HG03432 (cell line): ENCODE data around the gene DZIP1L.
"Not testable (repeated sequence)": the region's sequence is repeated elsewhere in the genome, so short reads cannot be mapped to it uniquely, and the experiment has no call there.

ENCODE experiments used
- ATAC-seq: cut with Tn5 transposase; IDR thresholded peaks from one replicate; pipeline ENCODE4 v1.9.1; 2021; ENCODE audit warnings: mild to moderate bottlenecking, moderate library complexity; ENCODE audit not compliant: unreplicated experiment

DZIP1L gene, protein sequence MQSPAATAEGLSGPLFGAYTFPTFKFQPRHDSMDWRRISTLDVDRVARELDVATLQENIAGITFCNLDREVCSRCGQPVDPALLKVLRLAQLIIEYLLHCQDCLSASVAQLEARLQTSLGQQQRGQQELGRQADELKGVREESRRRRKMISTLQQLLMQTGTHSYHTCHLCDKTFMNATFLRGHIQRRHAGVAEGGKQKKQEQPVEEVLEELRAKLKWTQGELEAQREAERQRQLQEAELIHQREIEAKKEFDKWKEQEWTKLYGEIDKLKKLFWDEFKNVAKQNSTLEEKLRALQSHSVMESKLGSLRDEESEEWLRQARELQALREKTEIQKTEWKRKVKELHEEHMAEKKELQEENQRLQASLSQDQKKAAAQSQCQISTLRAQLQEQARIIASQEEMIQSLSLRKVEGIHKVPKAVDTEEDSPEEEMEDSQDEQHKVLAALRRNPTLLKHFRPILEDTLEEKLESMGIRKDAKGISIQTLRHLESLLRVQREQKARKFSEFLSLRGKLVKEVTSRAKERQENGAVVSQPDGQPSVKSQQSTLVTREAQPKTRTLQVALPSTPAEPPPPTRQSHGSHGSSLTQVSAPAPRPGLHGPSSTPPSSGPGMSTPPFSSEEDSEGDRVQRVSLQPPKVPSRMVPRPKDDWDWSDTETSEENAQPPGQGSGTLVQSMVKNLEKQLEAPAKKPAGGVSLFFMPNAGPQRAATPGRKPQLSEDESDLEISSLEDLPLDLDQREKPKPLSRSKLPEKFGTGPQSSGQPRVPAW

DNA sequence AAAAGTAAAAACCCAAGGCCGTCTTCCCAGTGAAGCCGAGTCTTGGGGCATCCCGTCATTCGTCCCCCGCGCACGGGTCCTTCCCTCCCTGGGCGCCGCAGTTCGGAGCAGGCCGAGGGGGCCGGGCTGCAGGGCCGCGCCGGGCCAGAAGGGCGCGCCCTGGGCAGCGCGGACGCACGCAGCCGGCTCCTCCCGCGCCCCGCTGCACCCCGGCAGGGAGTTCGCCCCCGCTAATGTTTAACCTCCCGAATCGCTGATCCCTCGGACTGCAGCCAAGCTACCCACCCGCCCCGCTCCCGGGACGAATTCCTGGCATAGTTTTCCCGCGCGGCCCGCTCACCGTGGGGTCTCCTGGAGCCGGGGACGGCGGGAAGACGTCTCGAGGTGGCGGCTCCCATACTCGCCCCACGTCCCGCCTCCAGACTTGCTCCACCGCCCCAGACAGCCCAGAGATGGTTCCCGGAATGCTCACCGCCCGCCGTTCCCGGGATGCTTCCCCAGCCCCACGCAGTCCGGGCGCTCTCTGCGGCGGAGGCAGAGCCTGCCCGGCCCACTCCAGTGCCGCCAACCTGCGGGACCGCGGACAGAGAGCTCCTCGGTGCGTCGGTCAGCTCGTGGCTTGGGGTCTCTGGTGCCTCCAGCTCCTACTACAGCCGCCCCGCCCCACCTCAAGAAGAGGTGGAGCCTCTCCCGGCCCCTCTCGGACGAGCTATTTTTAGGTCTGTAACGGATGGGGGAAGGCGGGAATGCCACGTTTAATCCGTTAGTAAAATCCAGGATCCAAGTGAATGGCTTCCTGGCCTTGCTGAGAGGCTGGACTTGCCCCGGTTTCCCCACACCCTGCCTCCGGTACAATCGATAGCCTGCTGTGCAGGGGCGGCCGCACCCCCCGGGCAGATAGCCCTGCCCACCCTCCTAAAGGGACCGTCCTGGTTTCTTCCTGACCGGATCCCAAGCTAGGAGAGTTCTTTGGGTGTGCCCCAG lies at the start of gene DZIP1L:
DZIP1L (minus strand) TSS at position 621 of the 984 bp plus-strand sequence. CDS start 11,637 bp downstream, outside the sequence.
- ATAC-seq, result peak; percentile 88

DNA sequence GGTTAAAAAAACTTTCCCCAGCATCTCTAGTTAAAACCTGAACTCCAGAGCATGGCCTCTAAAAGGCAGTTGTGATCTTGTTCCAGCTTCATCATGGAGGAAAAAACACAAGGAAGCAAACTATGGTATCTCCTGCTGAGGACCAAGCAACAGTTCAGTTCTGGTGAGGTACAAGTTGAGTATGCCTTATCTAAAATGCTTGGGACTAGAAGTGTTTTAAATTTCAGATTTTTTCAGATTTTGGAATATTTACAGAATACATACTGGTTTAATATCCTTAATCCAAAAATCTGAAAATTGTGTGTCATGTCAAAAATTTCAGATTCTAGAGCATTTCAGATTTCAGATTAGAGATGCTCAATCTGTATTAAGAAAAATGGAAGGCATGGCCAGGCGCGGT lies 49.7 kb upstream of the DZIP1L start:
- no peak for ATAC-seq

DNA sequence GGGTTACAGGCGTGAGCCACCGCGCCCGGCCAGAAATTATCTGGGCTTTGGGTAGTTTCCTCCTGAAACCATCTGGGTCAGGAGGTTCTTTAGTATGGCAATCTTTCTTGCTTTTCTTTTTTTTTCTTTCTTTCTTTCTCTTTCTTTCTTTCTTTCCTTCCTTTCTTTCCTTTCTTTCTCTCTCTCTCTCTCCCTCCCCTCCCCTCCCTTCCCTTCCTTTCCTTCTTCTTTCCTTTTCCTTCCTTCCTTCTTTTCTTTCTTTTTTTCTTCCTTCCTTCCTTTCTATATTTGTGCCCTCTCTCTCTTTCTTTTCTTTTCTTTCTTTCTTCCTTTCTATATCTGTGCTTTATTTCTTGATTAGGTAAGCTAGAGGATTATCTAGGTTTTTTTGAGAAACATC lies 42.3 kb upstream of the DZIP1L start:
- no peak for ATAC-seq

DNA sequence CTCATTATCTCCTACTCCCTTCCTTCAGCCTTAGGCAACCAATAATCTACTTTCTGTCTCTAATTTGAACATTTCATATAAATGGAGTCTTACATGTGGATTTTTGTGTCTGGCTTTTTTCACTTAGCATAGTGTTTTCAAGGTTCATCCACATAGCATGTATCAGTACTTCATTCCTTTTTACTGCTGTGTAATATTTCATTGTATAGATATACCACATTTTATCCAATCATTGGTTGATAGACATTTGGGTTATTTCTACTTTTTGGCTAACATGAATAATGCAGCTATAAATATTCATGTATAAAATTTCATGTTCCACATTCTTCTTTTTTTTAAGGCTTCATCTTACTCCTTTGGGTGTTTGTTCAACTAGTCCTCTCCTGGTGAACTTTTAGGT lies 39.1 kb upstream of the DZIP1L start:
- ATAC-seq, result no peak

DNA sequence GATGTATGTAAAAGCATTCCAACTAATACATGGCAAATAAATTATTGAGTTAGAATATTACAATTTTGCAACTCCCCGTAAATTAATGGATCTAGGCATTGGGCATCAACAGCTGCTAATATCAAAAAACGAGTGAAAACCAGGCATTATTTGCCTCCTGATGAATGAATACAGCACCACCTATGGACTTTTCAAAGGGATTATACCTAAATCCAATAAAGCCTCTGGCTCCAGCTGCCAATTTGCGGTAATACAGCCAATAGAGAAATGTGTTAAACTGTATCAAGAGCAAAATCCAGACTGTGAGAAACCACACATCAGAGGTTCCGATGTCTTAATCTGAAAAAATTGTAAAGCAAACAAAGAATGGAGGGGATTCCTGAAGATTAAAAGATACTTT lies 33.1 kb upstream of the DZIP1L start:
- ATAC-seq, result no peak

DNA sequence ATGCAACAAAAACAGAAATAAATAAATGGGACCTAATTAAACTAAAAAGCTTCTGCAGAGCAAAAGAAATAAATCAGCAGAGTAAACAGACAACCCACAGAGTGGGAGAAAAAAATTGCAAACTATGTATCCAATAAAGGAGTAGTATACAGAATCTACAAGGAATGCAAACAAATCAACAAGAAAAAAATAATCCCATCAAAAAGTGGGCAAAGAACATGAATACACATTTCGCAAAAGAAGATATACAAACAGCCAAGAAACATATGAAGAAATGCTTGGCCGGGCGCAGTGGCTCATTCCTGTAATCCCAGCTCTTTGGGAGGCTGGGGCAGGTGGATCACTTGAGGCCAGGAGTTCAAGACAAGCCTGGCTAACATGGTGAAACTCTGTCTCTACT lies 26.8 kb upstream of the DZIP1L start:
- not testable (repeated sequence) for ATAC-seq

DNA sequence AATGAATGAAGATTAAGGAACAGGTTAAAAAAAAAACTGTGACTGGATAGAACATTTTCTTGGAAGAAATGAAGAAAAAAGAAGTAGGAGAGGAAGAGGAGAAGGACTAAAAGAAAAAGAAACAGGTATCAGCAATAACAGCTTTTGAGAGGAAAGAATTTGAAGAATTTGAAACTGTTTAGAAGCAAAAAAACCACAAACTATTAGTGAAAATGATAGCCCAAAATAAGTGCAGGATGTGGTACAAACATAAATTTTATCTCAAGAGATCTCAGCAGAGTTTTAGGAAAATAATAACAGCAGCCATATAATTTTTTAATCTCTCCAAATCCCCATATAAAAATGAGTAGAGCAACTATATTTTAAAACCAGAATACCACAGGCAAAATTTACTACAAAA lies 25.5 kb upstream of the DZIP1L start:
- ATAC-seq, result no peak

DNA sequence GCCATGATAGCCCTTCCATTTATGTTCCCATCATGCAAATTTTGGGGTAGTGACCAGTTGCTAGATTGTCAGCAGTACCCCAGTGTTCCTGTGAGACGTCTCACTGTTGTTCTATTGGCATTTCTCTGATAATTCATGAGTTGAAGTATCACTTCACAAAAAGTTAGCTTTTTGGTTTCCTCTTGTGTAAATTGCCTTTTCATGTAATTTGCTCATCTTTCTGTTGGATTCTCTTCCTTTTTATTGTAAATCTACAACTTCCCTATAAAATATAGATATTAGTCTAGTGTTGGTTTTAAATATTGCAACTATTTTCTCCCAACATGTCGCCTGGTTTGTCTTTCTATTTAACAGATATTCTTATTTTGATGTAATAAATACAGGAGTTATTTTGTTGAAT lies 24.3 kb upstream of the DZIP1L start:
- ATAC-seq, result no peak

DNA sequence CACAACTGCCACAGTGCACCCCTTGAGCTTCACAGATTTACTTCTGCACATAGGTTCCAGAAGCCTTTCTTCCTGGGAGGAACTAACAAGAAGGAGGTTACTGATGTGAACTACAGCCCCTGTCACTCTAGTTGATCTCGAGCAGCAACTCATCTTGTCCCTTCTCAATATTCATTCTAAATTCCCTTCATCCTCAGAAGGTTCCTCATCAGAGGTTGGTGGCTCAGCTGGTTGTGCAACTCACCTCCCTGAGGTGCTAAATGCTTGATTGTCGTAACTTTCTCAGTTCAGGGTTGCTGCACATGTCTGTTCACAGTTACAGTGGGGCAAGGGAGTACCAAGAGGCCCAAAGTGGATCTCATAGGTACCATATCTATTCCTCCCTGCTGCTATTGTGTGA lies 22.5 kb upstream of the DZIP1L start:
- no peak for ATAC-seq

DNA sequence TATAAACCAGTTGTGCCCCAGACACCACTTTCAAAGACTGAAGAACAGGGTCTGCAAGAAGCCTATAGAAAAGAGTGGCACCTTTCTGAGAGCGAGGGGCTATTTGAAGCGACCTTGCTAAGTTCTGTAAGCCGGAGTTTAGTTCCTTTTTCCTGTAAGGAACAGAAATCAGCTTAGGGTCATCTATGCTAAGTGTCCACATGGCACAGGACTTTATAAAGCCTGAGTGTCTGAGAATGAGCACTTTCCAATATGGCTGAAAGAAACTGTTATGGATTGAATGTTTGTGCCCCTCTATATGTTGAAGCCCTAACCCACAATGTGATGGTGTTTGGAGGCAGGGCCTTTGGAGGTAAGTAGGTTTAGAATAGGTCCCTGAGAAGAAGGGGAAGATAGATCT lies 20.8 kb upstream of the DZIP1L start:
- ATAC-seq, result no peak

DNA sequence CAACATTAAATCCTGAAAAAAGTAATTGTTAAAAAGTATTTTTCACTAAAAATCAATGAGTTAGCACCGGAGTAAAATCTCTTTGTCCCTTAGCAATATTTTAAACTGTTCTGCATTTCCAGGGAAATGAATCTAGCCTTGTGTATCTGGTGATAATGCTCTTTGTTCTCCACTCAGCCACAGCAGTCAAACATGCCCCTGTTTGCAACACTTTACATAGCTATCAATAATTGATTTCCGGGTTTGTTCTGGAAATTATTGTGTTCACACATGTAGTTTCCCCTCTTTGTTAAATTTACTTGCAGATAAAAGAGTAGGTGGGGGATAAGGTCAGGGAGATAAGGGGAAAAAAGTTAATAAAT lies 20.4 kb upstream of the DZIP1L start:
- ATAC-seq, result no peak

DNA sequence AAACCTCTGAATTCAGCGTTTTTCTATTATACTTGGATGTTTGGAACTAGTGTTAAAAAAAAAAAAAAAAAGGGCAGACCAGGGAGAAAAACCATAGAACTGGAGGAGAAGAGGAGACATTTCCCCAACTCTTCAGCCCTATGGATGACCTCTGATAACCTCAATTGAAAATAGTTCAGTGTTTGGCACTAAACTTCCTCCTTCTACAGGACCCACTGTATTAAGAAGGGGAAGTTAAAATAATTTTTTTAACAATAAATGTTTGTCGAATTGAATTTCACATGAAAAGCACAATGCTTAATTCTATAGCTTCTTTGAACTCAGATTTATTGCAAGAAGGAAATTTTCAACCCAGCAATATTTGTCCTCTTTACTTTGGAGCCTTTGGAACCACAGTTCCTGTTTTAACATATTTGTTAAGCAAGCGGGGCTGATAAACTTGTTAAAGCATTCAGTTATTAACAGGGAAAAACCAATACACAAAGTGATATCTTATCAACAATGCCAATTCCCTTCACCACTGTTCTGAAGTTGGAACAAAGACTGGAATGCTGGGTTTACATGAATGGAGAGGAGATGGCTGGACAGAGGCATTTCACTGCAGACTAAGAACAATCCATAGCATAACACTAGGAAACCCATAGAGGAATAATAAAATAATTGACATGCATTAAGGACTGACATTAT lies 19.9 kb upstream of the DZIP1L start:
- no peak for ATAC-seq

DNA sequence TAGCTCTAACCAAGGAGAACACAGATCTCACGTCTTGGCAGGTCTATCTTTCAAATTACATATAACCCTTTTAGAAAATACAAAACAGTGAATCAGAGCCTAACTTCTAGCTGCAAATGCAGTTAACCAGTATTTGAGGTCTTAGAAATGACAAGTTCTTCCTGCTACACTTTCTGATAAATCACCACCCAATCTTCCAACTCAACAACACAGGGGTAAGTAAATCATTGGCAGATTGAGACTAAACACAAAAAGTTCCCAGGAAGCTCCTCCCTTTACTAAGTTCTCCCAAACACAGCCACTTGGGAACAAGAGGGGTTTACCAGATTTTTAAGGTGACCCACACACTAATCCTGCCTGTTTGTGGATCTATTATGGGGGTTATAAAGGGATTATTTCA lies 16.8 kb upstream of the DZIP1L start, which contains the start of gene A4GNT:
A4GNT (minus strand) TSS at position 152 of the 400 bp plus-strand sequence. CDS start 1,134 bp downstream, outside the sequence.
- ATAC-seq, result no peak

DNA sequence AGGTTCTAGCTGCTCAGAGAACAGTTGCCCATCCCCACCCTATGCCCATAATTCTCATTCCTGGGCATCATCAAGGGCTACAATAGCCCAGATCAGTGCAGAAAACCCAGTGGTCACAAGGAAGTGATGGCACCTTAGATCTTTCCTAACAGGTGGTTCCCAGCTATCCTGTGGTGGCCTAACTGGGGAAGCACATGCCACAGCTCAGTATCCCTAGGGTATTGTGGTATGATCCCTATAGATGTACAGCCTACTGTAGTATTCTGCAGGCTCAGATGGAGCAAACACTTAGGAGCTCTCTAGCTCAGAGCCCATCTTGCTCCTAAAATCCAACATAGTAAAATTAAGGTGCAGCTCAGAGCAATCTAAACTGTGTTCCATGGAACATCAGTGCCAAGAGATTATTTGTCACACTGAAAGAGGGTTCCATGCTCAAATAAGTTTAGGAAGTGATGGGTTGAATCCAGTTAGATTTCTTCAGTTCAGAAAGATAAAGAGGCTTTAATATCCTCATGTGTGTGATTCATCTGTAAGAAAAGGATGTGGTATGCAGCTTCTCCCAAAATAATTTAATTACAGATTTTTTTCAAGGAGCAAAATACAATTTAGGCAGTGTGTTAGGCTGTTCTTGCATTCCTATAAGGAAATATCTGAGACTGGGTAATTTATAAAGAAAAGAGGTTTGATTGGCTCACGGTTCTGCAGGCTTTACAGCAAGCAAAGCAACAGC lies 12.4 kb upstream of the DZIP1L start:
- ATAC-seq, result no peak

DNA sequence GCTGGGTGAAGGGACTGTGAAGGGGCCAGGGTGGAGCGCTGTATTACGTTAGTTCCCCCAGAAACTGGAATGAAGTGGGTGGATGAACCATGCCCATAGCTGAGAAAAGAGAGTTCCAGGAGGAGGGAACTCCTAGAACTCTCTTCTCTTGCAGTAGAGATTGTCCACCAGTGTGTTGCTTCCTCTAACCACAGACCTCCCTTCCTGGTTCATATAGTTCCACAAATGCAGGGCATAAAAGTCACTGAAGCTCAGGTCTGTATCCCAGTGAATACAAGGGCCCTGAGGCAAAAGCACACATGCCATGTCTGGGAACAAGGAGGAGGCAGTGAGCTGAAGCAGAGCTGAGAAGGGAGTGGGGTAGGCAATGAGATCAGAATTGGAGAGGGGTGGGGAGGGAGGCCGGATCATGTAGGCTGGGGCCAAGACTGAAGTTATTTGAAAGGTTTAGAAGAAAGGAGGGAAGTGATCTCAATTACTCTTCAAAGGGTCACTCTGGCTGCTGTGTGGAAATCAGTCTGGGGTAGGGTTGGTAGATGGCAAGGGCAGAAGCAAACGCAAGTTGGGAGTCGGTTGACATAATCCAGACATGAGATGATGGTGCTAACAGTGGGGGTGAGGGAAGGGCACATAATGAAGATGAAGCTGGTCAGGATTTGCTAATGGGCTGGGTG lies 10.3 kb upstream of the DZIP1L start:
- ATAC-seq, result no peak

DNA sequence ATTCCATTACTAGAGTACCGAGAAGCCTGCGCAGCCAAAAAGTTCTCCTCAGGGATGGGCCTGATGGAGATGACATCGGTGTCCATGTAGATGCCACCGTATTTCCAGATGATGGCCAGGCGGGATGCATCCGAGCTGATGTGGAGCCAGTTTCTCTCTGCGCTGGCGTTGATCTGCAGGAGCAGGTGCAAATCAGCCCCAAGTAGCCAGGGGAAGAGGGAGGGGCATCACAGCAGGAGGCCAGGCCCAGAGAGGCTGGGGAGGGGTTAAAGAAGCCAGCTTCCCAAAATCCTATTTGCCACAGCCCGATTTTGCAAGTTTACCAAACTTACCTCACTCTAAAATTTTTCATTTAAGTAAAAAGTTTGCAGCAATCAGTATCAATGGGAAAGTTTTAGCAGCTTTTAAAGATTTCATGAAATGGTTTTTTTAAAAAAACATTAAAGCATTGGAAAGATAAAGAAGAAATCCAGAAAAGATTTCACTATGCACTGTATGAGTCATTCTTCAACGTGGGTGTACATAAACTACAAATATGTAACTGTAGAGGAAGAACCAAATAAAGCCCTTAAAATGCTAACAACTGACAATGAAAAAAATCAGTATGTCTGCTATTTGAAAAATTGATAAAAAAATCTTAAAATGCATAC lies 9.4 kb upstream of the DZIP1L start:
- ATAC-seq, result no peak

DNA sequence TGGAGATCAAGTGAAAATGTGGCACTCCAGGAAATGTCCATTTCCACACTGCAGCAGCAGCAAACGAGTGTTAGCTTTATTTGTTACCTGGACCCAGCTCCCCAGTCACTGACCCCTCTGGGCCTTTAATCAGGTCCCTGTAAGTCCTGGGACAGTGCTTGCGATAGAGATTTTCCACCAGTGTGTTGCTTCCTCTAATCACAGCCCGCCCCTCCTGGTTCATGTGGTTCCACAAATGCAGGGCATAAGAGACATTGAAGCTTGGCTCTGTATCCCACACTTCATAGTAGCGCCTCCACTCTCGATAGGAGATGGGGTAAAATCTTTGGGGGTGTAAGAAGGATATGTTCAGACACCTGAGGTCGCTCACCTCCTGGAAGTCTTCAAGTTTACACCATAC lies 8.8 kb upstream of the DZIP1L start:
- no peak for ATAC-seq

DNA sequence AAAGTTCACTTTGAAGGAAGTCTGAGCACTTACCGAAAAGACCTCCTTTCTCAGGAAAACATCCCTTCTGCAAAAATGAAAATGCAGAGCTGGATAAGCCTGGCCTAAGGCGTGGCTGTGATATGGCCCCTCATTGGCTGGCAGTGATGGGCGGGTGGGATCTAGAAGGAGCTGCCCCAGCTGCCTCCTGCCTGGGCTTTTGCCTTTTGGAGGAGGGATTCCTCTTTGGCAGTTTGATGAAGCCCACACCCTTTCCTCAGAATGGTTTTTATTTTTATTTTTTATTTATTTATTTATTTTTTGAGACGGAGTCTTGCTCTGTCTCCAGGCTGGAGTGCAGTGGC lies 4.0 kb upstream of the DZIP1L start:
- ATAC-seq, result no peak
